IPS-18c (cell line): ENCODE measurements around the gene CYP21A2.
"Not testable (repeated sequence)": the region's sequence is repeated elsewhere in the genome, so short reads cannot be mapped to it uniquely, and the experiment has no call there.

ENCODE experiments used
- H3K4me3 ChIP-seq: 2 replicates; pipeline ENCODE4 v1.7.0; 2013; ENCODE audit warnings: low read depth, mild to moderate bottlenecking, low read length, moderate library complexity; ENCODE audit not compliant: insufficient read depth
- H3K9me3 ChIP-seq: one replicate; pipeline ENCODE4 v1.6.1; 2013; ENCODE audit warnings: mild to moderate bottlenecking, low read length, moderate library complexity; ENCODE audit not compliant: control insufficient read depth, insufficient read depth

Gene CYP21A2

GRCh38 chr6:32047084-32047478, 8.9 kb downstream of the CYP21A2 start:
- no peak overlapping the region for H3K4me3 ChIP-seq
- no peaks in the 10 kb centered on the region for H3K9me3 ChIP-seq

- Histone ChIP-seq H3K9me3 (no peaks in the 10 kb centered on the region), H3K4me3 (no peak overlapping the region)
Measured at GRCh38 chr6:32047539-32047854, 9.3 kb downstream of the CYP21A2 start.

DNA sequence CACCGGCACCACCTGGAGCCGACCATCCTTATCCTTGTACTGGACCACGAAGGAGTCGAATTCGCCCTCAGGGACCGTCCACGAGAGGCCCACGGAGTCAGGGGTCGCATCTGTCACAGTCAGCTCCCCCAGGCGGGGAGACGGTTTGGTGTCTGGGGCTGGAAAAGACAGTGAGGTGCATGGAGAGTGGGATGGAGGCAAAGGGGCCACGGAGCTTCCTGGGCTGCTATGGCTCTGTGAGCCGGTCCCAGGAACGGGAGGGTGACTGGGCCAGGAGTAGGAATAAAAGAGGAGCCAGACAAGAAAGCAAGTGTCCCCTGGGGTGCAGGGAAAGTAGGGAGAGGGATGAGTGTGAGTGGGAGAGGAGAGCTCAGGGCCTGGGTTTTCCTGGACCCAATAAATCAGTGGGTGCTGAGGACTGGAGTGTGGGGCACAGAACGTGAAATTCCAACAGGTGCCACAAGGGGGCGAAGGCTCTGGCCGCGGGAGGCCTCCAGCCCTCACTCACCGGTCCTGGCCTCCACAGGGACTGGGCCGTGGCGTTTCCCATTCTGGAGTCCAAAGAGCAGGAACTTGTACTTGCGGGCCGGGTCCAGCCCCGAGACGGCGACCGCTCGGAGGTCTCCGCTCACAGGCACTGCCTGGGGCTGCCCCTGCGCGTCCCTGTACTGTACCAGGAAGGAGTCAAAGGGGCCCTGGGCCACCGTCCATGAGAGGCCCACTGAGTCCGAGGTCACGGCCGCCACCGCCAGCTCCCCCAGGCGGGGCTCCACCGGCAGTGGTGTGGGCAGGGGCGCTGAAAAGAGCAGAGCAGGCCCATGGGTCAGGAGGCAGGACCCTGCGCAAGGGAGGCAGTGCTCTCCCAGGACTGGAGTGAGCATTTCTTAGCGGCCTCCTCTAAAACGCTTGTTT, 9.9 kb downstream of the CYP21A2 start:
- Histone ChIP-seq H3K4me3 (no peak overlapping the region), H3K9me3 (no peaks in the 10 kb centered on the region)

GRCh38 chr6:32049149-32049548, 10.9 kb downstream of the CYP21A2 start:
- not testable (repeated sequence) for H3K9me3 ChIP-seq, H3K4me3 ChIP-seq

DNA sequence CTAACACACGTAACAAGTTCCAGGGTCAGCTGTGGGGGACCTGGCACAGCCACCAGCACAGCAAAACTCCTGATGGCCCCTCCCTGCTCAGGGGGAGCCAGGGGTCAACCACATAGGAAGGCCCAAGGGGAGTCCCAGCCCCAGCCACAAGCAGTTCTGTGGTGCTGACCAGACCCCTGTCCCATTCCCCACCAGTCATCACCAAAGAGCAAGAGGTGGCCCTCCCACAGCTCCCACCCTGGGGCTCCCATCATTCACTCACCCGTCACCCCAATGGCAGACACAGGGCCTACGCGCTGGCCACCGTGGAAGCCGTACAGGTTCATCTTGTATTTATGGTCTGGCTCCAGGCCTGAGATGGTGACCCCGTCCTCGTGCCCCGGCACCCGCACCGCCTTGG, 11.5 kb downstream of the CYP21A2 start:
- not testable (repeated sequence) for H3K4me3 ChIP-seq, H3K9me3 ChIP-seq

- no peaks in the 10 kb centered on the region for H3K9me3 ChIP-seq
- no peak overlapping the region for H3K4me3 ChIP-seq
Measured at GRCh38 chr6:32050562-32050961, 12.3 kb downstream of the CYP21A2 start.

DNA sequence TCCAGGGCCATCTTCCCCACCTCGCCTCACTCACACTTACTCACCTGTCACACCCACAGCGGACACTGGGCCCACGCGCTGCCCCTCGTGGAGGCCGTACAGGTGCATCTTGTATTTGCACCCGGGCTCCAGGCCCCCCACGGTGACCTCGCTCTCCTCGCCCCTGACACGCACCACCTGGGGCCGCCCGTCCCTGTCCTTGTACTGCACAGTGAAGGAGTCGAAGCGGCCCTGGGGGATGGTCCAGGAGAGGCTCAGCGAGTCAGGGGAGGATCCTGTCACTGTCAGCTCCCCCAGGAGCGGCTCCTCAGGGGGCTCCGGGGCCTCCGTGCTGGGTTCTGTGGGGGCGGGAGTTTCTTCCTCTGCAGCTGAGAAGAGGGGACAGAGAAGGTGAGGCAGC, 14.4 kb downstream of the CYP21A2 start:
- H3K4me3 ChIP-seq, H3K9me3 ChIP-seq: not testable (repeated sequence)

DNA sequence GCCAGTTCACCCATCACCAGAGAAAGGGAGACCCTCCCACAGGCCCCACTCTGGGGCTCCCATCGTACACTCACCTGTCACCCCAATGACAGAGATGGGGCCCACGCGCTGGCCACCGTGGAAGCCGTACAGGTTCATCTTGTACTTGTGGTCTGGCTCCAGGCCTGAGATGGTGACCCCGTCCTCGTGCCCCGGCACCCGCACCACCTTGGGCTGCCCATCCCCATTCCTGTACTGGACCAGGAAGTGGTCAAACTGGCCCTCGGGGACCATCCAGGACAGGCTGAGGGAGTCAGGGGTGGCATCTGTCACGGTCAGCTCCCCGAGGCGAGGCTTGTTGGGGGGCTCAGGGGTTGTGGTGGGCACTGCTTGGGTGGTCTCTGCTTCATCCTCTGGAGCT, 15.1 kb downstream of the CYP21A2 start:
- H3K4me3 ChIP-seq, H3K9me3 ChIP-seq: not testable (repeated sequence)

- H3K9me3 ChIP-seq, H3K4me3 ChIP-seq: not testable (repeated sequence)
Measured at GRCh38 chr6:32055756-32056155, 17.5 kb downstream of the CYP21A2 start.

- H3K4me3 ChIP-seq, result no peak overlapping the region
- no peaks in the 10 kb centered on the region for H3K9me3 ChIP-seq
Measured at GRCh38 chr6:32056254-32056653, 18.0 kb downstream of the CYP21A2 start.

DNA sequence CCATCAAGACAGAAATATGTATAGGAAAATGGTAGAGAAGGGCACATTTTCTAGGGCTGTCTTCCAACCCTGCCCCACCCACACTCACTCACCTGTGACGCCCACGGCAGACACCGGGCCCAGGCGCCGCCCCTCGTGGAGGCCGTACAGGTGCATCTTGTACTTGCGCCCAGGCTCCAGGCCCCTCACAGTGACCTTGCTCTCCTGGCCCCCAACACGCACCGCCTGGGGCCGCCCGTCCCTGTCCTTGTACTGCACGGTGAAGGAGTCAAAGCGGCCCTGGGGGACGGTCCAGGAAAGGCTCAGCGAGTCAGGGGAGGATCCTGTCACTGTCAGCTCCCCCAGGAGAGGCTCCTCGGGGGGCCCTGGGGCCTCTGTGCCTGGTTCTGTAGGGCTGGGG, 19.8 kb downstream of the CYP21A2 start:
- Histone ChIP-seq H3K9me3 (no peaks in the 10 kb centered on the region), H3K4me3 (no peak overlapping the region)

- Histone ChIP-seq H3K4me3 (no peak overlapping the region), H3K9me3 (no peaks in the 10 kb centered on the region)
Measured at GRCh38 chr6:32058511-32058963, 20.3 kb downstream of the CYP21A2 start.

GRCh38 chr6:32060966-32061655, 22.9 kb downstream of the CYP21A2 start:
- no peaks in the 10 kb centered on the region for H3K9me3 ChIP-seq
- no peak overlapping the region for H3K4me3 ChIP-seq

DNA sequence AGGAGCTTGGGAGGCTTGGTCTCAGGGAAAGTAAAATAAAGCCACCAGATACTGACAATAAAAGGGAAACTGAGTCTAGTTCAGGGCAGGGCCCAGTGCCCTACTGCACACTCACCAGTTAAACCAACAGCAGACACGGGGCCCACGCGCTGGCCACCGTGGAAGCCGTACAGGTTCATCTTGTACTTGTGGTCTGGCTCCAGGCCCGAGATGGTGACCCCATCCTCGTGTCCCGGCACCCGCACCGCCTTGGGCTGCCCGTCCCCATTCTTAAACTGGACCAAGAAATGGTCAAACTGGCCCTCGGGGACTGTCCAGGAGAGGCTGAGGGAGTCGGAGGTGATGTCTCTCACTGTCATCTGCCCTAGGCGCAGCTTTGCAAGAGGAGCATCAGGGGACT, 26.5 kb downstream of the CYP21A2 start:
- H3K9me3 ChIP-seq, result no peaks in the 10 kb centered on the region
- H3K4me3 ChIP-seq, result no peak overlapping the region

DNA sequence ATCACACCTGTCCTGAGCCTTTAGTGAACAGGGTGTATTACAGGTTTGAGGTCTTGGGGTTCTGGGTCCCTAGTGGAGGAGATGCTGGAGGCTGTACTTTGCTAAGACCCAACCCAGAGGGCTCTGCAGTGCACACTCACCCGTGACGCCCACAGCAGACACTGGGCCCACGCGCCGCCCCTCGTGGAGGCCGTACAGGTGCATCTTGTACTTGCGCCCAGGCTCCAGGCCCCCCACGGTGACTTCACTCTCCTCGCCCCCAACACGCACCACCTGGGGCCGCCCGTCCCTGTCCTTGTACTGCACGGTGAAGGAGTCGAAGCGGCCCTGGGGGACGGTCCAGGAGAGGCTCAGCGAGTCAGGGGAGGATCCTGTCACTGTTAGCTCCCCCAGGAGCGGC, 29.3 kb downstream of the CYP21A2 start:
- not testable (repeated sequence) for H3K4me3 ChIP-seq, H3K9me3 ChIP-seq

- H3K9me3 ChIP-seq, H3K4me3 ChIP-seq: not testable (repeated sequence)
Measured at GRCh38 chr6:32068315-32068714, 30.1 kb downstream of the CYP21A2 start.

- Histone ChIP-seq H3K9me3 (no peaks in the 10 kb centered on the region), H3K4me3 (no peak overlapping the region)
Measured at GRCh38 chr6:32068867-32069266, 30.7 kb downstream of the CYP21A2 start.

DNA sequence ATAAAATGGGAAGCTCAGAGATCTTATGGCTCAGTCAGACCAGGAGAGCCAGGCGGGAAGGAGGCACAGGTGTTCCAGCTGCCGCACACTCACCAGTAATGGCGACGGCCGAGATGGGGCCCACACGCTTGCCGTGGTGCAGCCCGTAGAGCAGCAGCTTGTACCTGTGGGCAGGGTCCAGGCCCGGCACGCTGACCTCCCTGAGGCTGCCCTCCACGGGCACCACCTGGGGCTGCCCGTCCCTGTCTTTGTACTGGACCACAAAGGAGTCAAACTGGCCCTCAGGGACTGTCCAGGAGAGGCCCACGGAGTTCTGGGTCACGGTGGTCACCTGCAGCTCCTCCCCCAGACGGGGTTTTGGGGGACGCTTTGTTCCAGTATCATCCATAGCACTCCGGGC, 31.2 kb downstream of the CYP21A2 start:
- Histone ChIP-seq H3K4me3 (no peak overlapping the region), H3K9me3 (no peaks in the 10 kb centered on the region)
